K562 (cell line): ENCODE measurements around the gene IRF5. TPM values are rescaled to one million over a fixed set of nuclear protein-coding genes. Genes with fewer than 3 reads are reported as not detected.

Source experiments
- ATAC-seq: fragments of 200-7000 bp; cut with Tn5 transposase; 3 replicates; pipeline ENCODE4 v1.9.1; 2020; ENCODE audit warnings: moderate library complexity
- BruUV-seq: library from RNA; stranded (reverse); fragments of 400-500 nt; replicated peaks from 2 replicates; lab custom pipeline; 2021; lab: Mats Ljungman, UMichigan
- CTCF ChIA-PET: fragments of 300-600 bp; formaldehyde crosslinking; extraction: SDS; loops from one replicate; lab custom pipeline; 2021; ENCODE audit warnings: low intra/inter-chr PET ratio; lab: Yijun Ruan, JAX
- POLR2A ChIA-PET: fragments of 300-600, 350-650 bp; sonication (Branson Sonifier 250); formaldehyde crosslinking; extraction: SDS; loops from one replicate; lab custom pipeline; 2021; ENCODE audit warnings: antibody characterized with exemption, inconsistent platforms; lab: Yijun Ruan, JAX
- DNase-seq, 4 experiments: peaks; one replicate each; pipeline versions ENCODE4 v3.0.0 to v3.0.0-alpha.2; 2011 to 2018; ENCODE audit warnings: low spot score in 3 of 4, mixed read lengths in 3 of 4; ENCODE audit errors: extremely low read depth in 1 of 4
- FAIRE-seq: peaks from 2 replicates; lab custom pipeline; 2011; peaks lifted over from hg19 to GRCh38; lab: Jason Lieb, UNC
- H2AFZ ChIP-seq: 2 replicates; pipeline ENCODE4 v1.6.0; 2011; ENCODE audit warnings: low read depth, low read length, control low read depth, inconsistent platforms
- H3K27ac ChIP-seq: fragments of 200-600 bp; 3 replicates; pipeline ENCODE4 v1.8.0; 2011; ENCODE audit warnings: low read depth, mild to moderate bottlenecking, control low read depth, inconsistent platforms, low read length, moderate library complexity, mixed read lengths; ENCODE audit errors: extremely low read depth
- H3K27me3 ChIP-seq, 2 experiments: fragments of 300-600 bp in 1 of 2; 2 replicates in 1 of 2; 3 replicates in 1 of 2; pipeline versions ENCODE4 v1.6.0 to v1.8.0; 2011; ENCODE audit warnings: inconsistent platforms in 2 of 2, low read length in 2 of 2, mild to moderate bottlenecking in 1 of 2, mixed read lengths in 1 of 2, moderate library complexity in 1 of 2; ENCODE audit not compliant: control insufficient read depth in 2 of 2, insufficient read depth in 2 of 2
- H3K36me3 ChIP-seq: fragments of 300-600 bp; 3 replicates; pipeline ENCODE4 v1.8.0; 2011; ENCODE audit warnings: mild to moderate bottlenecking, low read length, inconsistent platforms; ENCODE audit not compliant: control insufficient read depth, insufficient read depth
- H3K4me1 ChIP-seq, 2 experiments: fragments of 200-600 bp in 1 of 2; replicated peaks in 1 of 2; 2 replicates in 1 of 2; 3 replicates in 1 of 2; pipeline versions ENCODE4 v1.5.1 to v1.8.0; 2011; ENCODE audit warnings: inconsistent platforms in 2 of 2, low read length in 2 of 2, mild to moderate bottlenecking in 1 of 2, mixed read lengths in 1 of 2, moderate library complexity in 1 of 2; ENCODE audit not compliant: control insufficient read depth in 2 of 2, insufficient read depth in 2 of 2
- H3K4me2 ChIP-seq: 2 replicates; pipeline ENCODE4 v1.6.1; 2011; ENCODE audit warnings: low read length, control low read depth, inconsistent platforms, mixed read lengths; ENCODE audit not compliant: insufficient read depth
- H3K4me3 ChIP-seq: fragments of 200-600 bp; sonication (generic), shearing (Covaris generic); 2 replicates; pipeline ENCODE4 v1.5.1; 2016; ENCODE audit warnings: control low read depth, inconsistent platforms
- H3K79me2 ChIP-seq: fragments of 200-600 bp; 3 replicates; pipeline ENCODE4 v1.8.0; 2011; ENCODE audit warnings: low read length, inconsistent platforms; ENCODE audit not compliant: control insufficient read depth, insufficient read depth
- H3K9ac ChIP-seq, 2 experiments: 2 replicates each; pipeline versions ENCODE4 v1.6.0 to v1.6.1; 2011; ENCODE audit warnings: low read depth in 2 of 2, low read length in 2 of 2, control low read depth in 1 of 2, inconsistent platforms in 1 of 2, mild to moderate bottlenecking in 1 of 2, mixed read lengths in 1 of 2; ENCODE audit not compliant: insufficient read depth in 1 of 2
- H3K9me1 ChIP-seq: one replicate; pipeline ENCODE4 v1.6.0; 2011; ENCODE audit warnings: inconsistent platforms, mild to moderate bottlenecking, low read length, moderate library complexity; ENCODE audit not compliant: control insufficient read depth, insufficient read depth
- H3K9me3 ChIP-seq: replicated peaks from 2 replicates; pipeline ENCODE4 v1.5.1; 2011; ENCODE audit warnings: low read depth, low read length, inconsistent platforms; ENCODE audit not compliant: control insufficient read depth, insufficient read depth
- H4K20me1 ChIP-seq: replicated peaks from 2 replicates; pipeline ENCODE4 v1.6.1; 2011; ENCODE audit warnings: low read length, inconsistent platforms, mixed read lengths; ENCODE audit not compliant: control insufficient read depth, insufficient read depth
- CBX8 ChIP-seq: fragments of 200-600 bp; sonication (generic); IDR thresholded peaks from 2 replicates; pipeline ENCODE4 v1.6.1; 2012; ENCODE audit warnings: borderline replicate concordance, mixed run types, low read depth, mild to moderate bottlenecking, moderate library complexity, mixed read lengths, low read length, control low read depth, inconsistent platforms; ENCODE audit not compliant: poor library complexity, severe bottlenecking; ENCODE audit errors: extremely low read depth
- PHF21A ChIP-seq: fragments of 450-650 bp; IDR thresholded peaks from 2 replicates; pipeline ENCODE4 v1.6.1; 2017; ENCODE audit warnings: low read depth, borderline replicate concordance
- ZBTB1 ChIP-seq: sonication (generic); formaldehyde crosslinking; IDR thresholded peaks from 2 replicates; pipeline ENCODE4 v1.8.1; 2023; ENCODE audit warnings: missing genetic modification reagents, low read depth, mild to moderate bottlenecking, borderline replicate concordance
- ZNF431 ChIP-seq: sonication (generic); formaldehyde crosslinking; IDR thresholded peaks from 2 replicates; pipeline ENCODE4 v1.8.0; 2022; ENCODE audit warnings: mild to moderate bottlenecking, missing genetic modification reagents
- ZNF707 ChIP-seq: fragments of 250-450 bp; sonication (Bioruptor Pico); conservative IDR thresholded peaks from 2 replicates; pipeline ENCODE4 v1.8.0; 2022; ENCODE audit warnings: inconsistent platforms, mild to moderate bottlenecking, moderate library complexity
- WGBS: fragments of 100-300 bp; shearing (Covaris generic); methylation state at CpG from one replicate; pipeline ENCODE4 v1.1.6; 2016; ENCODE audit warnings: low coverage, mixed read lengths; ENCODE audit not compliant: insufficient coverage; ENCODE audit errors: missing lambda C conversion rate; 5-methylcytosine and 5-hydroxymethylcytosine counted together
- in situ Hi-C: fragments of 300-500 bp; cut with MboI; formaldehyde crosslinking; loops from 4 replicates; pipeline ENCODE4 v1.15.0; 2018; ENCODE audit warnings: inconsistent platforms, mixed read lengths
- intact Hi-C: fragments of 100-400 bp; cut with micrococcal nuclease; formaldehyde crosslinking; loops from 2 replicates; pipeline ENCODE4 v1.14.2; 2022
- polyA plus RNA-seq, 8 experiments: library from polyadenylated mRNA; depleted of rRNA in 4 of 8; stranded (reverse) in 5 of 8; unstranded in 3 of 8; fragments of >200 nt; fragmentation: Nextera tagmentation in 2 of 8; fragmentation: Illumina TruSeq in 1 of 8; extraction: Ambion mirVana in 2 of 8; extraction: Trizol in 1 of 8; gene quantifications; 2 replicates each; pipeline versions ENCODE4 v1.2.1 to v1.2.3, GENCODE V29; 2011 to 2014; ENCODE audit warnings: inconsistent platforms in 1 of 8, missing spikeins in 1 of 8
- total RNA-seq, 7 experiments: library from RNA; depleted of rRNA in 6 of 7; stranded (reverse); fragments of >200 nt in 6 of 7; fragmentation: Illumina TruSeq in 2 of 7; extraction: Trizol in 2 of 7; gene quantifications; 2 replicates each; pipeline versions ENCODE4 v1.2.1 to v1.2.3, GENCODE V29; 2011 to 2021; ENCODE audit warnings: low replicate concordance in 1 of 7
- TF ChIP-seq, protein P1 (sequence below): IDR thresholded peaks from 2 replicates; pipeline ENCODE4 v1.6.1; 2012; ENCODE audit warnings: low read depth, low read length, improper control_type of control experiment, borderline replicate concordance

The IRF5 gene
- total and polyA plus RNA-seq, 9 of the 15 experiments (the other 6 are each of a cell fraction or from before 2014, with no cell fraction given): 0.04 TPM; not detected in 8

DNA sequence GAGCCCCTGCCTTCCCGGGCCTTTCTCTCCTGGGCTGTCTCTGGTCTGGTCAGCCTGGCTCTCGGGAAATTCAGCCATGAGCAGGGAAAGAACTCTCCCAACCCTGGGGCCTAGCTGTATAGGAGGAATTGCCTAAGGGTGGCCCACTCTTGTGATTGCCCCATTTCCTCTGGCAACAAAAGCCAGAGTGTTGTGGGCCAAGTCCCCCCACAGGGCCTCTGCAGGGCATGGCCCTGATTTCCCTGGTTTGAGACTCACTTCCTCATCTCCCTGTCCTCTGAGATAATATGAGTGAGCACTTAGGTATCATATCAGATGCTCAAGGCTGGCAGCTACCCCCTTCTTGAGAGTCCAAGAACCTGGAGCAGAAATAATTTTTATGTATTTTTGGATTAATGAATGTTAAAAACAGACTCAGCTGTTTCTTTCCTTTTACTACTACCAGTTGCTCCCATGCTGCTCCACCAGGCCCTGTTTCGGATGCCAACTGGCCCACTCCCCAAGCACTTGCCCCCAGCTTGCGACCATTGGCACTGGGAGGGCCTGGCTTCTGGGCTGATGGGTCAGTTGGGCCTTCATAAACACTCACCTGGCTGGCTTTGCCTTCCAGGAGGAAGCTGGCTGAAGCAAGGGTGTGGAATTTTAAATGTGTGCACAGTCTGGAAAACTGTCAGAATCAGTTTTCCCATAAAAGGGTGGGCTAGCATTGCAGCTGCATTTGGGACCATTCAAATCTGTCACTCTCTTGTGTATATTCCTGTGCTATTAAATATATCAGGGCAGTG is 11.4 kb downstream of the IRF5 start (continued):
- TF ChIP-seq, protein P1, sequence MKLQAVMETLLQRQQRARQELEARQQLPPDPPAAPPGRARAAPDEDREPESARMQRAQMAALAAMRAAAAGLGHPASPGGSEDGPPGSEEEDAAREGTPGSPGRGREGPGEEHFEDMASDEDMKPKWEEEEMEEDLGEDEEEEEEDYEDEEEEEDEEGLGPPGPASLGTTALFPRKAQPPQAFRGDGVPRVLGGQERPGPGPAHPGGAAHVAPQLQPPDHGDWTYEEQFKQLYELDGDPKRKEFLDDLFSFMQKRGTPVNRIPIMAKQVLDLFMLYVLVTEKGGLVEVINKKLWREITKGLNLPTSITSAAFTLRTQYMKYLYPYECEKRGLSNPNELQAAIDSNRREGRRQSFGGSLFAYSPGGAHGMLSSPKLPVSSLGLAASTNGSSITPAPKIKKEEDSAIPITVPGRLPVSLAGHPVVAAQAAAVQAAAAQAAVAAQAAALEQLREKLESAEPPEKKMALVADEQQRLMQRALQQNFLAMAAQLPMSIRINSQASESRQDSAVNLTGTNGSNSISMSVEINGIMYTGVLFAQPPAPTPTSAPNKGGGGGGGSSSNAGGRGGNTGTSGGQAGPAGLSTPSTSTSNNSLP: no peak
- no peak for TF ChIP-seq ZBTB1 (CRISPR knock-in tag)

DNA sequence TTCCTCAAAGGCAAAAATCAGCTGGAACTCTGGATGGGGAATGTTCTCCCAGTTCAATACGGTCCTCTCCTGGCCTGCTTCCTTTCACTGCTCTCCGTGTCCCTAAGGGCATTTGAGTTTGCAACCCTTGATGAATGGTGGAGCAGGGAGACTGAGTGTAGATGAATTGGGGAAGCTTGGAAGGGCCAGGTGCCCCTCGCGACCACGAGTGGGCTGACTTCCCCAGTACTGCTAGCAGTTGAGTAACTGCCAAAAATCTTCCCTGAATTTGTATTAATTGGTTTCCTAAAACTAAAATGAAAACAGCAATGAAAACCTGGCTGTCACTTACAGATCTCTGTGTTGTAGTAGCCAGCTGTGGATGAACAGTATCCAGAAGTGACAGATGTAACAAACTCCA is 13.6 kb downstream of the IRF5 start:
- FAIRE-seq: no peak
- H3K36me3 ChIP-seq: peaks cover 47% of the 10 kb centered on the region
- ChIA-PET POLR2A (interaction anchor here (0.7 to 0.9 kb wide), 4 partner anchors 11 to 25 kb away, joined by 3 to 4 read pairs (median 3); no protein-coding TSS in a partner anchor), CTCF (no interaction called here)
- no TSS peak for BruUV-seq
- H3K9ac ChIP-seq: no peak overlapping the region
- peaks cover 3 to 11% of the 10 kb centered on the region in 2 experiments; a peak in 3 of 5 replicates for H3K27me3 ChIP-seq
- no peak overlapping the region for H2AFZ ChIP-seq
- H3K4me2 ChIP-seq: no peak overlapping the region
- 82% methylated on average over 5 of the region's 5 CpGs for WGBS
- no peak overlapping the region; the same call in 2 of the 3 replicates for H3K27ac ChIP-seq
- H4K20me1 ChIP-seq: peaks cover under 1% of the 10 kb centered on the region
- no peak for DNase-seq
- H3K4me1 ChIP-seq: peaks cover 0 to 14% of the 10 kb centered on the region in 2 experiments; a peak in 1 of 5 replicates
- intact Hi-C loops (no loop called here), in situ Hi-C loops (no loop called here)
- H3K9me1 ChIP-seq: no peaks in the 10 kb centered on the region
- H3K4me3 ChIP-seq: no peak overlapping the region
- H3K79me2 ChIP-seq: no peaks in the 10 kb centered on the region
- no peak for TF ChIP-seq ZNF707 (CRISPR knock-in tag)
- no peak for TF ChIP-seq CBX8
- no peak for TF ChIP-seq PHF21A
- TF ChIP-seq ZNF431 (CRISPR knock-in tag): no peak
- no peaks in the 10 kb centered on the region for H3K9me3 ChIP-seq
- ATAC-seq: no peak
